ENCODE results near the gene ZNF12. TPM values are rescaled to one million over a fixed set of nuclear protein-coding genes. Genes with fewer than 3 reads are reported as not detected.

ZNF12 gene
- total RNA-seq, 4 donors from 2014 or later: 11.1 to 27.6 (median 16.1) TPM

GRCh38 chr7:6648815-6649104 is 58.0 kb downstream of the ZNF12 start:
- DNase-seq (ENCODE audit: low spot score) (no peak), ATAC-seq (ENCODE audit: low FRiP score) (no peak)
- TF ChIP-seq, protein P1, sequence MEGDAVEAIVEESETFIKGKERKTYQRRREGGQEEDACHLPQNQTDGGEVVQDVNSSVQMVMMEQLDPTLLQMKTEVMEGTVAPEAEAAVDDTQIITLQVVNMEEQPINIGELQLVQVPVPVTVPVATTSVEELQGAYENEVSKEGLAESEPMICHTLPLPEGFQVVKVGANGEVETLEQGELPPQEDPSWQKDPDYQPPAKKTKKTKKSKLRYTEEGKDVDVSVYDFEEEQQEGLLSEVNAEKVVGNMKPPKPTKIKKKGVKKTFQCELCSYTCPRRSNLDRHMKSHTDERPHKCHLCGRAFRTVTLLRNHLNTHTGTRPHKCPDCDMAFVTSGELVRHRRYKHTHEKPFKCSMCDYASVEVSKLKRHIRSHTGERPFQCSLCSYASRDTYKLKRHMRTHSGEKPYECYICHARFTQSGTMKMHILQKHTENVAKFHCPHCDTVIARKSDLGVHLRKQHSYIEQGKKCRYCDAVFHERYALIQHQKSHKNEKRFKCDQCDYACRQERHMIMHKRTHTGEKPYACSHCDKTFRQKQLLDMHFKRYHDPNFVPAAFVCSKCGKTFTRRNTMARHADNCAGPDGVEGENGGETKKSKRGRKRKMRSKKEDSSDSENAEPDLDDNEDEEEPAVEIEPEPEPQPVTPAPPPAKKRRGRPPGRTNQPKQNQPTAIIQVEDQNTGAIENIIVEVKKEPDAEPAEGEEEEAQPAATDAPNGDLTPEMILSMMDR (IDR thresholded peaks at IDR 0.05): no peak

DNA sequence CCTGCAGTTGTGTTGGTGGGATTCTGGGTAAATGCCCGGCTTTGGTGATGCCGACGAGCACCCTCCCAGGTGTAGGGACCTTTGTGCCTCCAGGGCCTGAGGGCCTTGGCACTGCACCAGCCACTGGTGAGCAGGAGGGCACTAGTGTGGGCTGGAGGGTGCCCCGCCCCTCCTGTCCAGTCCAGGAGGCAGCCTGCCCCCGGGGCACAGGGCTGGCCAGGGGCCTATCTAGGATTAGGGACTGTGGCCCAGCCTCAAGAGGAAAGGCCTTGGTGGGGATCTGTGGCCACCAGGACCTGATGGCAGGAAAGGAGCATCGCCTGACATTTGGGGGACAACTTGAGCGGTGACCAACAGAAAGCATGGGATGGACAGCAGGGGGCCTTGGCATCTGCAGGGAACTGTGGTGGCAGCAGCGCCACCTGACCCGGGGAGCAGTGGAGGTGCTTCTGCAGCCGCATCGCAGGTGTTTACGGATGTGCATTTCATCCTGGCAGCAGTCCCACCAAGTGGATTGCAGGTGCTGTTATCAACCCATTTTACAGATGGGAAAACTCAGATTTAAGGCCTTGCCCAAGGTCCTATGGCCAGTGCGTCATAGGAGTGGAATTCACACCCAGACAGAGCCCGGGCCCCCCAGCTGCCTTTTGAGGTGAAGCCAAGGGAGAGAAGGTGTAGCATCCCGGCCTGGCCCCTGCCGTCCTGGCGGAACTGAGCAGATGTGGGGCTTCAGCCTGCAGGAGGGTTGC is 58.5 kb downstream of the ZNF12 start:
- TF ChIP-seq, protein P1 (IDR thresholded peaks at IDR 0.05): no peak
- ATAC-seq (ENCODE audit: low FRiP score) (no peak), DNase-seq (ENCODE audit: low spot score) (no peak)

DNA sequence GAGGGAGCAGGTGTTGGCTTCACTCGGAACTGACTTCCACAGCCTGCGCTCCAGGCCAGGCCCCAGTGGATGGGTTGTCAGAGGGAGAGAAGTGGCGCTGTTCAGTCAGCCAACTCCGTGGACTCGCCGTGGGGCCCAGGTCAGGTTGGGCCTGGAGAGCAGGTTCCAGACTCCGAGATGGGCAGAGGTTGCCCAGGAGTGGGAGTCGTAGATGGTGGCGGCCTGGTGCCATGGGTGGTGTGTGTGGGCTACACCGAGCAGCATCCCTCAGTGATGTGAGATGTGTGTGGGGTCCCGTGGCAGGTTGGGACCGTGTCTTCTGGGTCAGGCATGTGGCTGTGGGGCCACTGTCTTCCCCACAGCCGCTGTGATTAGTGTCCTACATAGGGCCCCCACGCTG is 59.2 kb downstream of the ZNF12 start:
- ATAC-seq (ENCODE audit: low FRiP score) (no peak), DNase-seq (ENCODE audit: low spot score) (no peak)
- TF ChIP-seq, protein P1 (IDR thresholded peaks at IDR 0.05): no peak

DNA sequence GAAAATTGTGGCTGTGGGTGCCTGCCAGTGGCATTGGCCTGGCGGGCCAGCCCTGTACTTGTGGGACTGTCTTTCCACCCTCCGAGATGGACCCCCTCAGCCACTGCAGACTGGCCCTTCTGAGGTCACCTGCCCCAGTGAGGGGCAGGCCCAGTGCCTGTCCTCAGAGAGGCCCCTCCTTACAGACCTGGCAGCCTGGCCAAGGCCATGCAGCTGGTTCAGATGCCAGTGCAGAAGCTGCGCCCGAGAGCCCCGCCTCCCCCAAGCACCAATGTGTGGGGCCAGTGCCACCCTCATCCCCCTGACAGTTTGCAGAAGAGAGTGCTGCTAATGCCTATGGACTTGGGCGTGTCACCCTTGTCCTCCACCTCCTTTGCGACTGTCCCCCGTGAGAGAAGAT is 59.7 kb downstream of the ZNF12 start:
- no peak for DNase-seq (ENCODE audit: low spot score)
- TF ChIP-seq, protein P1 (IDR thresholded peaks at IDR 0.05): no peak
- no peak for ATAC-seq (ENCODE audit: low FRiP score)

- ATAC-seq (ENCODE audit: low FRiP score) (no peak), DNase-seq (ENCODE audit: low spot score) (no peak)
- TF ChIP-seq, protein P1 (IDR thresholded peaks at IDR 0.05): no peak
These were observed 60.3 kb downstream of the ZNF12 start for GRCh38 chr7:6646465-6646864.

DNA sequence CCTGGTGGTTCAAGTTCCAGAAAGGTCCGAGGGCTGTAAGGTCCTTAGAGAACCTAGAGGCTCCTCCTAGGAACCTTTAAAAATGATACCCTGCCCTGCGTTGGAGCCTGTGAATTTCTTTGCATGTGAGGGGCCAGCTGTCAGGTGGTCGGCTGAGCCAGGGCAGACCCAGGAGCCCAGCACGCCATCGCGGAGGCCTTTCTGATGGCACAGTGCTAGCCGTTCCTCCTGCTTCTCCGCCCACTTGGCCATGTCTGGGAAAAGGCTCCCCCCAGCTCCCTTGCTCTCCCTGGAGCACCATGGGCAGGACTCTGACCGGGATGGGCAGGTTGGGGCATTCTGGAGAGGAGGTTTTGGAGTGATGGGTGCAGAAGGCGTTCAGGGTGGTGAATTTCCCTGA is 62.0 kb downstream of the ZNF12 start:
- TF ChIP-seq, protein P1 (IDR thresholded peaks at IDR 0.05): no peak
- ATAC-seq (ENCODE audit: low FRiP score): no peak
- no peak for DNase-seq (ENCODE audit: low spot score)

GRCh38 chr7:6643915-6644625 is 62.7 kb downstream of the ZNF12 start:
- TF ChIP-seq, protein P1 (IDR thresholded peaks at IDR 0.05): no peak
- no peak for DNase-seq (ENCODE audit: low spot score)
- no peak for ATAC-seq (ENCODE audit: low FRiP score)
